ENCODE results near the gene TTC38. TPM values are rescaled to one million over a fixed set of nuclear protein-coding genes. Genes with fewer than 3 reads are reported as not detected.

Gene TTC38
- total RNA-seq, 1 experiment from 2014 or later, result 18.0 TPM

- peaks cover 3% of the 10 kb centered on the region; the same call in 1 of the 2 replicates for H3K9me3 ChIP-seq (replicated peaks)
- peaks cover 32% of the 10 kb centered on the region for H3K36me3 ChIP-seq
- no peak overlapping the region for H3K4me3 ChIP-seq
- no peak overlapping the region for H3K27ac ChIP-seq
- no peaks in the 10 kb centered on the region for H3K27me3 ChIP-seq
- no peaks in the 10 kb centered on the region for H3K4me1 ChIP-seq
- no peak for DNase-seq
These were observed 11.1 kb downstream of the TTC38 start for GRCh38 chr22:46278656-46279645.

GRCh38 chr22:46280063-46280817, 12.4 kb downstream of the TTC38 start:
- Histone ChIP-seq H3K27me3 (no peaks in the 10 kb centered on the region), H3K4me1 (no peaks in the 10 kb centered on the region), H3K9me3 (replicated peaks) (peaks cover 3% of the 10 kb centered on the region; the same call in 1 of the 2 replicates), H3K4me3 (no peak overlapping the region), H3K36me3 (peaks cover 30% of the 10 kb centered on the region), H3K27ac (no peak overlapping the region)
- DNase-seq, result no peak

GRCh38 chr22:46280999-46281623, 13.3 kb downstream of the TTC38 start:
- no peaks in the 10 kb centered on the region for H3K9me3 ChIP-seq (replicated peaks)
- no peak overlapping the region for H3K4me3 ChIP-seq
- no peak for DNase-seq
- no peaks in the 10 kb centered on the region for H3K27me3 ChIP-seq
- H3K36me3 ChIP-seq, result peaks cover 26% of the 10 kb centered on the region
- H3K27ac ChIP-seq, result no peak overlapping the region
- no peaks in the 10 kb centered on the region for H3K4me1 ChIP-seq

- no peaks in the 10 kb centered on the region for H3K4me1 ChIP-seq
- H3K27ac ChIP-seq, result no peak overlapping the region
- no peak overlapping the region for H3K4me3 ChIP-seq
- H3K9me3 ChIP-seq (replicated peaks), result no peaks in the 10 kb centered on the region
- H3K36me3 ChIP-seq, result peaks cover 24% of the 10 kb centered on the region
- no peaks in the 10 kb centered on the region for H3K27me3 ChIP-seq
- no peak for DNase-seq
These were observed 14.3 kb downstream of the TTC38 start for GRCh38 chr22:46281866-46282678.

GRCh38 chr22:46286006-46286405, 18.2 kb downstream of the TTC38 start:
- Histone ChIP-seq H3K36me3 (peaks cover 10% of the 10 kb centered on the region), H3K27ac (no peak overlapping the region), H3K4me3 (no peak overlapping the region), H3K4me1 (no peaks in the 10 kb centered on the region), H3K27me3 (no peaks in the 10 kb centered on the region), H3K9me3 (replicated peaks) (no peaks in the 10 kb centered on the region)
- no peak for DNase-seq

GRCh38 chr22:46286941-46287872, 19.4 kb downstream of the TTC38 start:
- Histone ChIP-seq H3K4me3 (no peak overlapping the region), H3K4me1 (no peaks in the 10 kb centered on the region), H3K9me3 (replicated peaks) (no peaks in the 10 kb centered on the region), H3K27me3 (no peaks in the 10 kb centered on the region), H3K36me3 (peaks cover 13% of the 10 kb centered on the region), H3K27ac (no peak overlapping the region)
- no peak for DNase-seq

GRCh38 chr22:46287873-46288751, 20.3 kb downstream of the TTC38 start:
- peaks cover 13% of the 10 kb centered on the region for H3K36me3 ChIP-seq
- no peak for DNase-seq
- H3K27ac ChIP-seq, result no peak overlapping the region
- H3K4me3 ChIP-seq, result no peak overlapping the region
- no peaks in the 10 kb centered on the region for H3K4me1 ChIP-seq
- H3K27me3 ChIP-seq, result no peaks in the 10 kb centered on the region
- no peaks in the 10 kb centered on the region for H3K9me3 ChIP-seq (replicated peaks)

GRCh38 chr22:46288846-46289243, 21.0 kb downstream of the TTC38 start:
- H3K4me1 ChIP-seq, result no peaks in the 10 kb centered on the region
- no peaks in the 10 kb centered on the region for H3K27me3 ChIP-seq
- peaks cover 12% of the 10 kb centered on the region for H3K36me3 ChIP-seq
- DNase-seq, result no peak
- no peak overlapping the region for H3K4me3 ChIP-seq
- no peaks in the 10 kb centered on the region for H3K9me3 ChIP-seq (replicated peaks)
- H3K27ac ChIP-seq, result no peak overlapping the region

- no peak for DNase-seq
- Histone ChIP-seq H3K4me1 (no peaks in the 10 kb centered on the region), H3K27me3 (no peaks in the 10 kb centered on the region), H3K27ac (no peak overlapping the region), H3K36me3 (peaks cover 7% of the 10 kb centered on the region), H3K9me3 (replicated peaks) (no peaks in the 10 kb centered on the region), H3K4me3 (no peak overlapping the region)
These were observed 21.6 kb downstream of the TTC38 start for GRCh38 chr22:46289244-46289891.

GRCh38 chr22:46290121-46290842, 22.5 kb downstream of the TTC38 start:
- Histone ChIP-seq H3K27me3 (no peaks in the 10 kb centered on the region), H3K9me3 (replicated peaks) (no peaks in the 10 kb centered on the region), H3K4me1 (0 out of 2 replicates have a peak, but pooled peaks cover under 1% of the 10 kb centered on the region), H3K36me3 (peaks cover 3% of the 10 kb centered on the region; the same call in 1 of the 2 replicates), H3K4me3 (no peak overlapping the region), H3K27ac (no peak overlapping the region)
- DNase-seq, result no peak

GRCh38 chr22:46290843-46291785, 23.3 kb downstream of the TTC38 start:
- Histone ChIP-seq H3K4me1 (peaks cover 3% of the 10 kb centered on the region; the same call in 1 of the 2 replicates), H3K9me3 (replicated peaks) (no peaks in the 10 kb centered on the region), H3K27me3 (no peaks in the 10 kb centered on the region), H3K36me3 (peaks cover 3% of the 10 kb centered on the region; the same call in 1 of the 2 replicates), H3K27ac (no peak overlapping the region), H3K4me3 (no peak overlapping the region)
- no peak for DNase-seq
